ENCODE measurements around the gene AGAP3.
"Not testable (repeated sequence)": the region's sequence is repeated elsewhere in the genome, so short reads cannot be mapped to it uniquely, and the experiment has no call there.

The AGAP3 gene

DNA sequence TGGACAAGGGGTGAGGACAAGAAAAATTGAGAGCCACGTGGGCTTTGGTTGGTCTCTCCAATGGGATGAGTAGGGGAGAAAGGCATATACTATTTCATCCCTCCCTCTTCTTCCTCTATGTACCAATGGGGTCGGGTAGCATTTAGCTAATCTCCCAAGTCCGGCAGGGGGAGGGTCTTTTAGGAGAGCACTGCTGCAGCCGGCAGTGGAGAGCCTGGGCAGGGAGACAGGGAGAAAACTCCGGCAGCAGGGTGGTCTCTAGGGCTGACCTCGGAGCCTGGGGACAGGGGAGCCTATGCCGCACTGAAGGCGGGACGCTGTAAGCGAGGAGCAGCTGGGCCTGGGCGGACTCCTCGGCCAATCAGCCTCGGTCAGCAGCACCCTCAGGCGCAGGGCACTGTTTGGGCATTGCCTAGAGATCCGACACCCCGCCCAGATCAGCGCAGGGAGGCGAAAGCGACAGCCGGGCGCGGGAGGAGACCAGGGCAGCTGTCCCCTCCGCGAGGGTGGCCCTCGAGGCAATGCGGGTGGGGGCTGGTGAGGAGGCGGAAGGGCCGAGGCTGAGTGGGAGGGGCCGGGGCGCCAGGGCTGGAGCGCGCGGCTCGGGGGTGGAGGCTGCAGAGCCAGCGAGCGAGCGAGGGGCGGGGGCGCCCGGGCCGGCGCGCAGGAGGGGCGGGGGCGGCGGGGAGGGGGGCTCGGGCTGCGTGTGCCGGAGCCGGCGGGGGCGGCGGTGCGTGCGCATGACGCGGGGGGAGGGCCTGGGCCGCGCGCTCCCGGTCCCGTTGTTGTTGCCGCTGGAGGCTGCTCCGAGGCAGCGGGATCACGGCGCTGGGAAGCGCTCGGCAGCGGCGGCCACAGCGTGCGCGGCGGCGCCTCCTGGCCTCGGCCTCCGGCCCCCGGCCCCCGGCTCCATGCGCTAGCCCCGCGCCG lies at the start of gene AGAP3:
AGAP3 (plus strand) TSS at position 785 of the 930 bp plus-strand sequence. CDS start 267 bp downstream, outside the sequence.
- in situ Hi-C loops (cut with HindIII; ENCODE audit: low sequenced_read_pairs): no loop called here

DNA sequence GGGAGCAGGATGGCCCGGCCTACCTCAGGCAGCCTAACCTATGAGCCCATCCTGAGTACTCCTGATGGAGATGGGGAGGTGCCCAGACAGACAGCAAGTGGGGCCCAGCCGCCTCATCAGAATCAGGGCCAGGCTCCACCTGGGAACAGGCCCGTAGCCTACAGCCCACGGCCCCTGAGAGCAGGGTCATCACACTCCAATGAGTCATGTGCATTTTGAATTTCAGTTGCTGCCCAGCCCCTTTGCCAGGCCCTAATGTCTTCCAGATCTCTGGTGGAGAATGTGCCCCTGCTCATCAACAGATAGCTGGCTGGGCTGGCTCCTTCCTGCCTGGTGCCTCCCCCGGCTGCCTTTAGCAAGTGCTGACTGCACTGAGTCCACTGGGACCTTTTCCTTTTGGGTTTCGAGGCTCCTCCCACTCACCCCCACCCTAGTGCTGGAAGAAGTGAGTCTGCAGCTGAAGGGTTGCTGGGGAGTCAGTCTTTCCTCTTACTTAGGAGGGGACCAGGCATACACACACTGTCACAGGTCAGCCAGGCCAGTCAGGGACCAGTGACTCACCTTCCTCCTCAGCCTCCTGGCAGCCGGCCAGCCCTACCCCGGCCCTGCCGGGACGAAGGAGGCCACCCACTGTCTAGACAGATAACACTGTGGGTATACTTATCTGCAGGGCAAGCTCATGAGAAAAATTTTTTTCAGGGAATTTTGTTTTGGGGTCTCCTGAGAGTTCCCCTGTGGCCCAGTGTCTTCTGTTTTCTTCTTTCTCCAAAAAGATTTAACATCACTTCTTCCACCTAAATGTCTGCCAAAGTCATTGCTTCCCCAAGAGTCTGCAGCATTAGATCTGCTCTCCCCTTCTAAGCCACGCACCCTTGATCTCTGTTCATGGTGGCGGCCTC lies 47.1 kb upstream of the AGAP3 start:
- in situ Hi-C loops (cut with HindIII; ENCODE audit: low sequenced_read_pairs): no loop called here

DNA sequence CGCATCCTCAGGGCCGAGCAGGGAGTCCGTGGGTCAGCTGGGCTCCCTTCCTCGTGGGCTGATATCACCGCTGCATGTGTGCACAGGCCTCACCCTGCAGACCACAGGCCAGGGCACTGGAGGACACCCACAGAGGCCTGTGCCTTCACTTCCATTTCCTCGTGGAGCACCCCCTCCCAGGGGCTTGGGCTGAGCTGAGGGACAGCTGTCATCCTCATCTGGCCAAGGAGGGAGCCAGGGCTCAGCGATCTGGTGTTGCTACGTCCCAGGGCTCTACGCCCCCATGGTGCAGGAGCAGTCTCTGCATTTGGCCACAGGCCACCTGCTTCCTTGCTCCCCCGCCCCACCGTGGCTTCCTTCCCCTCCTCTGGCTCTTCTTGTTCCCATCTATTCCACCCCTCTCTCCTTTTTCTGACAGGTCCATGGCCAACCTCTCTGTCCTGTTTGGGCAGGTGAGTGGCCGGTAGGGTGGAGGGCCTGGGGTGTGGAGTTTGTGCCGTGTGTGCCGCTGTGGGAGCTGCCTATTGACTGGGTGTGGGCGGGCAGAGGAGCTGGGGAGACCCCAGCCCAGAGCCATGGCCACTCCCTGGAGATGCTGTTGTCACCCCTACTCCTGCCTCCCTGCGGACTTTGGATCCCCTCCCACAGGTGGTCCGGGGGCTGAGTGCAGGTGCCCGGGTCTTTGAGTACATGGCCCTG lies 46.3 kb upstream of the AGAP3 start:
- in situ Hi-C loops (cut with HindIII; ENCODE audit: low sequenced_read_pairs): no loop called here

DNA sequence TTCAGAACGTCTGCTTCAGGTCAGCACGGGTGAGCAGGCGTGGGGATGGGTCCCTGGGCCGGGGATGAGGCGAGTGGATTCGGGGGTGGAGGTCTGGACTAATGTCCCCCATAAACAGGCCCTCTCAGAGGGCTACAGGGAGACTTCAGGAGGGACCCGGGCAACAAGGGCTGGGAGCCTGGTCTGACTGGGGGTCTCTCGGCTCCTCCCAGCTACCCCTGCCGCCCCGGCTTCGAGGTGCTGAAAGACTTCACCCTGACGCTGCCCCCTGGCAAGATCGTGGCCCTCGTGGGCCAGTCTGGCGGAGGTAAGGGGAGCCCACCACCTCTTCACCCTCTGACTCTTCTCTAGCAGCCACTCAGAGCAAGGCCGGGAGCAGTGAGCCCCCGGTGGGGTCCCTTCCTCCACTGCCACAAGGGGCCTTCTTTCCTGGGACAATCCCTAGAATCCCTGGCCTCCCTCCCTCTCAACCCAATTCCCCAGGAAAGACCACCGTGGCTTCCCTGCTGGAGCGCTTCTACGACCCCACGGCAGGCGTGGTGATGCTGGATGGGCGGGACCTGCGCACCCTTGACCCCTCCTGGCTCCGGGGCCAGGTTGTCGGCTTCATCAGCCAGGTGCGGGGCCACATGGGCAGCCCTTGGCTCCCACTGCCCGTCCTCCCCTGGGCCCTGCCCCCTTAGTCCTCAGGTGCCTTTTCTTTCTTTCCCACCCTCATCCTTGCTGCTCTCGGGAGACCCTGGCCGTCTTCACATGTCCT lies 45.5 kb upstream of the AGAP3 start:
- in situ Hi-C loops (cut with HindIII; ENCODE audit: low sequenced_read_pairs): no loop called here

DNA sequence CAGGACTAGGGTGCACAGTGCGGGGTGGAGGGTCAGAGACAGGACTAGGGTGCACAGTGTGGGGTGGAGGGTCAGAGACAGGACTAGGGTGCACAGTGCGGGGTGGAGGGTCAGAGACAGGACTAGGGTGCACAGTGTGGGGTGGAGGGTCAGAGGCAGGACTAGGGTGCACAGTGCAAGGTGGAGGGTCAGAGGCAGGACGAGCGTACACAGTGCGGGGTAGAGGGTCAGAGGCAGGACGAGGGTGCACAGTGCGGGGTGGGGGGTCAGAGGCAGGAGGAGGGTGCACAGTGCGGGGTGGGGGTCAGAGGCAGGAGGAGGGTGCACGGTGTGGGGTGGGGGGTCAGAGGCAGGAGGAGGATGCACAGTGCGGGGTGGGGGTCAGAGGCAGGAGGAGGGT lies 42.8 kb upstream of the AGAP3 start:
- in situ Hi-C loops (cut with HindIII; ENCODE audit: low sequenced_read_pairs): not testable (repeated sequence)

DNA sequence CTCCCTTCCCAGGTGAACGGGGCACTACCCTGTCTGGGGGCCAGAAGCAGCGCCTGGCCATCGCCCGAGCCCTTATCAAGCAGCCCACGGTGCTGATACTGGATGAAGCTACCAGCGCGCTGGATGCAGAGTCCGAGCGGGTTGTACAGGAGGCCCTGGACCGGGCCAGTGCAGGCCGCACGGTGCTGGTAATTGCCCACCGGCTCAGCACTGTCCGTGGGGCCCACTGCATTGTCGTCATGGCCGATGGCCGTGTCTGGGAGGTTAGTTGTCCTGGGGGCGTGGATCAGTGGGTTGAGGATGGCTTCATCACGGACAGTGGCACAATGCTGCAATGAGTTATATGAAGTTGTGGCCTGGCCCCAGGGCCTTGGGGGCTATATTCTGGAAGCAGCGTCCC lies 42.3 kb upstream of the AGAP3 start:
- in situ Hi-C loops (cut with HindIII; ENCODE audit: low sequenced_read_pairs): no loop called here

DNA sequence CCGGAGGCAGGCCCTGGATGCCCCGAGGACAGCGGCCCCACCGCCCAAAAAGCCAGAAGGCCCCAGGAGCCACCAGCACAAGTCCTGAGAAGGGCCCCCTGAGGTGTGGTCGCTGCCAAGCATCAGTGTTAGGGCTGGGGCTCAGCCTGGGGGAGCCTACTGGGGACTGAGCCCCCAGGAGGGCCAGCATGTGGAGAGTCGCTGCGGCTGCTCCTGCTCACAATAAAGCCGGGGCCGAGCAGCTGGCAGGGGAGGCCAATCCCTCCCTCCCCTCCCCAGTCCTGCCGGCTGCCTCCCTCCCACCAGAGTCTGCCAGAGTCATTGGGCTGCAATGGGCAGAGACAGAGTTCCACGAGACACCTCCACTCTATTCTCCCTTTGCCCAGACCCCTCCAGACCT lies 41.0 kb upstream of the AGAP3 start:
- in situ Hi-C loops (cut with HindIII; ENCODE audit: low sequenced_read_pairs): no loop called here

DNA sequence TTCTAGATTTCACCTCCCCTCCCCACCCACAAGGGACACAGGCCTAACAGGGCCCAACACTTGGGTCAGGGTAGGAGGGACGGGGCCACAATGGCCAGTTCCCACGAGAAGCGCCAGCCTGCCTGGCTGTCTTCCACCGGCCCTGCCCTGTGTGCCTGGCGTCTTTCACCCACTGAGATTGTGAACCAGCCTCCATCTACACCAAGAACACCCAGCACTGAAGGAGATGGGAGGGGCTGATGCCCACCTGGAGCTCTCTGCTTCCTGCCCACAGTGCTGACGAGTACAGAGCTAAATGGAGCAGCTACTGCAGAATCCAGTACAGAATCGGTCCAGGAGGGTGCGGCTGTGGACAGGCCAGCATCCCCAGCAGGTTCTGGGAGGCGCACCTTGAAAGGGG lies 40.3 kb upstream of the AGAP3 start:
- in situ Hi-C loops (cut with HindIII; ENCODE audit: low sequenced_read_pairs): no loop called here

DNA sequence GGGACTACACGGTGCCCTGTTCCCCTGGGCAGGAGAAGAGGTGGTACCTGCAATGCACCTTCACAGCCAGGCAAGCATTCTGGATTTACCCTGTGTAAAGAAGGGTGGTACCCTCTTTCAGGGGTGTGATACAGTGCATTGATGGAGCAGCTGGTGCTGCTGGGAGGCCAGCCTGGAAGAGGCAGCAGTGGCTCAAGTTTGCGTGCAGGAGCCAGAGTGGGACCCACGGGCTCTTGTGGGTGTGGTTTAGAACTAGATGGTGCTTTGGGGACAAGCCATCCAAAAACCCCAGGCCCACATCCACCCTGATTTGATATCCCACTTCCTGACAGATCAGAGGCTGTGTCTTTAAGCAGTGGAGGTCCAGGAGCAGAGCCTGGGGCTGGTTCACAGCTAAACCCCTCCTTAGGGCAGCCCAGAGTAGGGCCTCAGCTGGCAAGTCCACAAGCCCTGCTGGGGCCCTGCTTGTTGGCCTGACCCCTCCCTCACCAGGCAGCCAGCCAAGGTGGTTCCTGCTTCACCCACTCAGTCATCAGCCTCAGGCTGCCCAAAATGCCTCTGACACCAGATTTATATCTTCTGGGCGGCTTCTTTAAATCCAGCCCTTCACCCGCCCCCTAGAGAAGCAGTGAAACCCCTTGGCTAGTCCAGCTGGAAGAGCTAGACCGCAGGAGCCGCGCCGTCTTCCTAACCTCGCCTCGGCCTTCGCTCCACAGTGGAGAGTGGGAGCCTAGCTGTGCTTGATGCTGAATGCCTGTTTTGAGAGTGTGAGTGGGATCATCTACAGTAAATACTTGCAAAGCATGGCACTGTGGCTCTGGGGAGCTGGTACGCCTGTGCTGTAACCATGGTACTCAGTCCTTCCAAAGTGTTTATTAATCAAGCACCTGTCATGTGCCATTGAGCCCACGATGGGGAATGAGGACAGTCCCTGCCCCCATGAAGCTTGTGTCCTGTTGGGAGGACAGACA lies 39.4 kb upstream of the AGAP3 start:
- in situ Hi-C loops (cut with HindIII; ENCODE audit: low sequenced_read_pairs): no loop called here

DNA sequence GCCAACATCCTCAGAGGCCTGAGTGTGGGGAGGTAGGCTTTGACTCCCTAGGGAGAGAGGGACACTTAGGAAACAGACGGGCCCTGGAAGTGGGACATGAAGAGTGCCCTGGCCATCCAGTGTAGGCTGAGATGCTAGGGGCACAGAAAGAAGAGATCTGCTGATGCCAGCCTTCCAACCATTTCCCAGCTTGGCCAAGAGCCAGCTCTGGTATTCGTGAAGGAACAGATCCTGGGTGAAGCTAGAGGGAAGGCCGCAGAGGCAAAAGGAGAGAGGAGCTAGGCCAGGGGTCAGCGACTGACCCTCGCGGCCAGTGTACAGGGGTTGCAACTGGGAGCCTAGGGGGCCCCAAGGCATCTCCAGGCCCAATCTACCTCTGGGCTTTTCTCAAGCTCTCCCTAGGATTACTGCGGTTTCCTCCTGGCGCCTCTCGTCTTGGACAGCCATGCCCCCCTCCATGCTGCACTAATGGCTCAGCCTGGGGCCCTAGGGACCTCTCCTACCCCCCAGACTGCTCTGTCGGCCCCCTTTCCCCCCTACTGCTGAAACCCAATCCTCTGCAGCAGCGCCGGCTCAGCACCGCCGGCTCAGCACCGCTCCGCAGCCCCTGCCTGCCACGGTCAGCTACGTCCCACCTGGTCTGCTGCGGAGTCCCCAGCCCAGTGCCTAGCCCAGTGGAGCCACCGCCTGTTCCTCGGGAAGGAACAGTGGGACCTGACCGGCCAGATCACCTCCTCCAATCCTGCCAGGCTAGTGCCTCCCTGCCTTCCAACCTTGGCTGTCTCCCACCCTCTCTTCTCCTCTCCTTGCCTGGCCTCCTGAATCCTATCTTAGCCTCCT lies 38.1 kb upstream of the AGAP3 start, which contains the start of gene ASIC3:
ASIC3 (plus strand) TSS at position 556 of the 840 bp plus-strand sequence. CDS start 355 bp downstream, outside the sequence.
- in situ Hi-C loops (cut with HindIII; ENCODE audit: low sequenced_read_pairs): no loop called here

DNA sequence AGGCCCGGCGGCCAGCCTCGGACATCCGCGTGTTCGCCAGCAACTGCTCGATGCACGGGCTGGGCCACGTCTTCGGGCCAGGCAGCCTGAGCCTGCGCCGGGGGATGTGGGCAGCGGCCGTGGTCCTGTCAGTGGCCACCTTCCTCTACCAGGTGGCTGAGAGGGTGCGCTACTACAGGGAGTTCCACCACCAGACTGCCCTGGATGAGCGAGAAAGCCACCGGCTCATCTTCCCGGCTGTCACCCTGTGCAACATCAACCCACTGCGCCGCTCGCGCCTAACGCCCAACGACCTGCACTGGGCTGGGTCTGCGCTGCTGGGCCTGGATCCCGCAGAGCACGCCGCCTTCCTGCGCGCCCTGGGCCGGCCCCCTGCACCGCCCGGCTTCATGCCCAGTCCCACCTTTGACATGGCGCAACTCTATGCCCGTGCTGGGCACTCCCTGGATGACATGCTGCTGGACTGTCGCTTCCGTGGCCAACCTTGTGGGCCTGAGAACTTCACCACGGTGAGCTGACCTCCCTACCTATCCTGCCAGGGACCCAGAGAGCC lies 37.3 kb upstream of the AGAP3 start:
- in situ Hi-C loops (cut with HindIII; ENCODE audit: low sequenced_read_pairs): no loop called here

DNA sequence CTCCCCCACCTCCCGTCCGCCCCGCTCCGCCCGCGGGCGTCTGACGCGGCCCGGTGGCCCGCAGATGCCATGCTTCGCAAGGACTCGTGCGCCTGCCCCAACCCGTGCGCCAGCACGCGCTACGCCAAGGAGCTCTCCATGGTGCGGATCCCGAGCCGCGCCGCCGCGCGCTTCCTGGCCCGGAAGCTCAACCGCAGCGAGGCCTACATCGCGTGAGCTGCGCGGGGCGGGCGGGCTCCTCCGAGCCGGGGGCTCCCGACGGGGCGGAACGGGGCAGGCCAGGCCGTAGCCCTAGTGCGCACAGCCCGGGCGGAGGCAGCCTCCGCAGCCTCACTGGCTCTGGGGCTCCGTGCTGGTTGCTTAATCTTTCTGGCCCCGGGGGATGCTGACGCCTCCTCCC lies 35.2 kb upstream of the AGAP3 start:
- in situ Hi-C loops (cut with HindIII; ENCODE audit: low sequenced_read_pairs): no loop called here

DNA sequence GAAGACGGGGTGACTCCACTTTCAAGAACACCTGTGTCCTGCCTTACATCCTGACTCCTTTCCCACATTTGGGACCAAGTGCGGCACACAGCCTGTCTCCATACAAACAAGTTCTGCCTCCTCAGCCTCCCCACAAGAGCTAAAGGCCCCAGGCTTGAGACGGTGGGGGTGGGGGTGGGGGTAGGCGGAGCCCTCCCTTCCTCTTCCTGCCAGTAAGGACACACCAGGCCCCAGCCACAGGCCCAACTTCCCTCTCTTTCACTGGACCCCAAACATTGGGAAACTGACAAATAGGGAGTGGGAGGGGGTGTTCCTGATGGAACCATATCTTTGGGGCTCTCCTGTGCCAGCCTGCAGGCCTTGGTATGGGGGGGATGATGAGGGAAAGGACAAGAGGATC lies 33.2 kb upstream of the AGAP3 start:
- in situ Hi-C loops (cut with HindIII; ENCODE audit: low sequenced_read_pairs): no loop called here

DNA sequence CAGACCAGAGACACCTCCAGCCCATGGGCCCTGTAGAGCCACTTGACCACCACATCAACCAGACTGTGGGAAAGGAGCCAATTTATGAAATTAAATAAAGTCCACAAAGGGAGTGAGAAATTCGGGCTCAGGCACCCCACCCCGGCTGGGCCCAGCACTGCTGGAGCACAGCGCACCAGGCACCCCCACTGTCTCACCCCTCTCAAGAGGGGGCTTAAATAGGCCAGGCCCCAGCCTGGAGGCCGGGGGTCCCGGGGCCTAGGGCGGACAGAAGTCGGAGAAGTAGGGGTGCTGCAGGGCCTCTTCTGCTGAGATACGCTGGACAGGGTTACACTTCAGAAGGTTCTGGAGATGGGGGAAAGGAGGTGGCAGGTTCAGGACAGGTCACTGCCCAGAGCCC lies 32.5 kb upstream of the AGAP3 start:
- in situ Hi-C loops (cut with HindIII; ENCODE audit: low sequenced_read_pairs): no loop called here

DNA sequence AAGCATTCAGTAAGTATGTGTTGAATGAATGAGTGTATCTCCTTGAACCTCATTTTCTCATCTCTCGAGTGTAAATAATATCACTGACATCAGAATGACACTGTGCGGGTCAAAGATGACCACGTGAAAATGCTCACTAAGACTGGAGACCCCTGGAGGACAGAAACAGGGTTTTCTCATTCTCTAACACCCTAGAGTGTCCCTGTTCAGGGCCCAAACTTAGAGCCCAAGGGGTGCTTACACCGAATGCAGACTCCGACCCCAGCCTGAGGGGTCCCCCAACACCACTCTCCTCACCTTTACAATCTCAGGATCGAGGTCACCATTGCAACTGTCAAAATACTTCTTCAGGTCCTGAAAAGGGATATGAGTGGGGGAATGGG lies 30.0 kb upstream of the AGAP3 start:
- in situ Hi-C loops (cut with HindIII; ENCODE audit: low sequenced_read_pairs): no loop called here

DNA sequence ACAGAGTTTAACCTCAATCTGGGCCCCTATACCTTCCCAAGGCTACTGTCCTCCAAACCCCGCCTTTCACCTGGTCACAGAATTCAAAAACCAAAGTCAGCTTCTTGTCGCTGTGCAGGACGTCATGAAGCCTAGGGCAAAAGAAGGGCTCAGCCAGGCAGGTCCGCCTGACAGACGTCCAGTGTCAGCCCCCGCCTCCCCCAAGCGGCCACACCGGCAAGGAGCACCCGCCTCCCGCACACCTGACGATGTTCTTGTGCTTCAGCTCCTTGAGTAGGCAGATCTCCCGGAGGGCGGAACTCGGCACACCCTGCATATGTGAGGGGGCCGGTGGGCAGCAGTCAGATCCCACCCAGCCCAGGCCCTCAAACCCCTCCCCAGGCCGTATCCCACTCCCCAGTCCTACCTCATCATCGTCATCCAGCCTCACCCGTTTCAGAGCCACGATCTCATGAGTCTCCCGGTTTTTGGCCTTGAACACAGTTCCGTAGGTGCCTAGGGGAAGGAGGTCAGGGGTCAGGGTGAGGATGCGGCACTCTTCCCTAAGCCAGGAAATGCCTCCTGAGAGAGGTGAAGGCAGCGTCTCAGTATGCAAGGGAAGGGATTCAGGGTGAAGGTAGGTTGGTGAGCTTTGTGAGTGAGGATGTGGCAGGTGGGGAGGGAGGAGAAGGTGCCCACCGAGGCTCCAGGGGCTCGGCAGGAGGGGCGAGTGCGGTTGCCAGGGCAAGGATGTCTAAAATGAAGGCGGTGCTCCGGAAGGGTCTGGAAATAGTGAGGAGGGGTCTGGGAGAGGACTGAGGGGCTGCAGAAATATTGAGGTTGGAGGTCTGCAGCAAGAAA lies 29.4 kb upstream of the AGAP3 start:
- in situ Hi-C loops (cut with HindIII; ENCODE audit: low sequenced_read_pairs): no loop called here

DNA sequence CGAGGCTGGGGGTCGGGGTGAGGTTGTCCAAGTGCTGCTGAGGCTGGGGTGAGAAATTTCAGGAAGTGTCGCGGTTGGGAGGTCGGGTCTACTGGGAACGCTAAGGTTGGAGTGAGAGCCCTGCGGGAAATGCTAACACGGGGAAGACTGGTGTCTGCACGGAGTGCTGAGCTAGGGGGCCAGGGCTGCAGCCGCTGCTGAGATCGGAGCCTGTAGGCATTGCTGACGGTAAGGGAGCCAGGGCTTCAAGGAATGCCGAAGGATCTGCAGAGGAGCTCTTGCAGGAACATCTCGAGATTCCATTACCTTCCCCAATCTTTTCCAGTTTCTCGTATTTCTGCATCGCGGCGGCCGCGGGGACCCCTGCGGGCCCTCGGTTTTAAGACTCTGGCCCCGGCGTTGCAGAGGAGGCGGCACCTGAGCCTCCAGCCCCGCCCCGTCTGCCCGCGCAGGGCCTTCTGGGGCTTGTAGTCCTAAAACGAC lies 28.7 kb upstream of the AGAP3 start, which contains the start of gene CDK5:
CDK5 (minus strand) TSS at position 392 of the 483 bp plus-strand sequence; CDS start at position 343, 49 bp downstream.
- in situ Hi-C loops (cut with HindIII; ENCODE audit: low sequenced_read_pairs): no loop called here
